ENCODE measurements around the gene MSL2.

- TF ChIP-seq CTCF (IDR thresholded peaks at IDR 0.05; ENCODE audit: insufficient read depth, low read length, poor library complexity, severe bottlenecking) (no peak), EZH2phosphoT487 (conservative IDR thresholded peaks at IDR 0.05; ENCODE audit: low read length) (no peak)
Measured at GRCh38 chr3:136177876-136178275, 18.3 kb downstream of the MSL2 start.
